Type B pancreatic cell (in vitro differentiated cells): ENCODE data around the gene LITAF. TPM values are rescaled to one million over a fixed set of nuclear protein-coding genes. Genes with fewer than 3 reads are reported as not detected.

Experiments used
- DNase-seq: peaks from one replicate; pipeline ENCODE4 v3.0.0; 2021; ENCODE audit warnings: mixed read lengths; ENCODE audit not compliant: unreplicated experiment; ENCODE audit errors: extremely low spot score
- H3K27ac Mint-ChIP-seq: 2 replicates; pipeline ENCODE4 v1.8.0; 2021; ENCODE audit warnings: mild to moderate bottlenecking, mixed read lengths
- H3K27me3 Mint-ChIP-seq: 2 replicates; pipeline ENCODE4 v1.8.0; 2021; ENCODE audit warnings: mixed read lengths
- H3K36me3 Mint-ChIP-seq: 2 replicates; pipeline ENCODE4 v1.8.0; 2021; ENCODE audit warnings: mixed read lengths
- H3K4me1 Mint-ChIP-seq: one replicate; pipeline ENCODE4 v1.8.0; 2021; ENCODE audit warnings: mixed read lengths; ENCODE audit not compliant: unreplicated experiment
- H3K4me3 Mint-ChIP-seq: 2 replicates; pipeline ENCODE4 v1.8.0; 2021; ENCODE audit warnings: mild to moderate bottlenecking, mixed read lengths
- H3K9me3 Mint-ChIP-seq: 2 replicates; pipeline ENCODE4 v1.8.0; 2021; ENCODE audit warnings: mixed read lengths
- total RNA-seq: library from RNA; stranded (reverse); gene quantifications from 2 replicates; pipeline ENCODE4 v1.2.1, GENCODE V29; 2021; ENCODE audit warnings: low replicate concordance
- TF ChIP-seq, protein P1 (sequence below): fragments of 200-600 bp; sonication (generic); conservative IDR thresholded peaks from 2 replicates; pipeline ENCODE4 v1.5.0; 2021; ENCODE audit warnings: antibody characterized with exemption, mild to moderate bottlenecking

LITAF gene
- total RNA-seq, 1 donor from 2014 or later, result 49.8 TPM

- Mint-ChIP-seq H3K27ac (peak overlapping the region; percentile 22), H3K27me3 (no peaks in the 10 kb centered on the region), H3K4me1 (peaks cover 13% of the 10 kb centered on the region), H3K4me3 (no peak overlapping the region), H3K9me3 (no peaks in the 10 kb centered on the region), H3K36me3 (no peaks in the 10 kb centered on the region)
- TF ChIP-seq, protein P1, sequence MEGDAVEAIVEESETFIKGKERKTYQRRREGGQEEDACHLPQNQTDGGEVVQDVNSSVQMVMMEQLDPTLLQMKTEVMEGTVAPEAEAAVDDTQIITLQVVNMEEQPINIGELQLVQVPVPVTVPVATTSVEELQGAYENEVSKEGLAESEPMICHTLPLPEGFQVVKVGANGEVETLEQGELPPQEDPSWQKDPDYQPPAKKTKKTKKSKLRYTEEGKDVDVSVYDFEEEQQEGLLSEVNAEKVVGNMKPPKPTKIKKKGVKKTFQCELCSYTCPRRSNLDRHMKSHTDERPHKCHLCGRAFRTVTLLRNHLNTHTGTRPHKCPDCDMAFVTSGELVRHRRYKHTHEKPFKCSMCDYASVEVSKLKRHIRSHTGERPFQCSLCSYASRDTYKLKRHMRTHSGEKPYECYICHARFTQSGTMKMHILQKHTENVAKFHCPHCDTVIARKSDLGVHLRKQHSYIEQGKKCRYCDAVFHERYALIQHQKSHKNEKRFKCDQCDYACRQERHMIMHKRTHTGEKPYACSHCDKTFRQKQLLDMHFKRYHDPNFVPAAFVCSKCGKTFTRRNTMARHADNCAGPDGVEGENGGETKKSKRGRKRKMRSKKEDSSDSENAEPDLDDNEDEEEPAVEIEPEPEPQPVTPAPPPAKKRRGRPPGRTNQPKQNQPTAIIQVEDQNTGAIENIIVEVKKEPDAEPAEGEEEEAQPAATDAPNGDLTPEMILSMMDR, result no peak
- DNase-seq, result no peak
Measured at GRCh38 chr16:11602321-11602720, 15.6 kb upstream of the LITAF start.

- Mint-ChIP-seq H3K27me3 (no peaks in the 10 kb centered on the region), H3K4me1 (peaks cover 17% of the 10 kb centered on the region), H3K4me3 (no peak overlapping the region), H3K9me3 (no peaks in the 10 kb centered on the region), H3K36me3 (no peaks in the 10 kb centered on the region), H3K27ac (no peak overlapping the region)
- TF ChIP-seq, protein P1, result no peak
- DNase-seq, result no peak
Measured at GRCh38 chr16:11601911-11602310, 15.2 kb upstream of the LITAF start.

DNA sequence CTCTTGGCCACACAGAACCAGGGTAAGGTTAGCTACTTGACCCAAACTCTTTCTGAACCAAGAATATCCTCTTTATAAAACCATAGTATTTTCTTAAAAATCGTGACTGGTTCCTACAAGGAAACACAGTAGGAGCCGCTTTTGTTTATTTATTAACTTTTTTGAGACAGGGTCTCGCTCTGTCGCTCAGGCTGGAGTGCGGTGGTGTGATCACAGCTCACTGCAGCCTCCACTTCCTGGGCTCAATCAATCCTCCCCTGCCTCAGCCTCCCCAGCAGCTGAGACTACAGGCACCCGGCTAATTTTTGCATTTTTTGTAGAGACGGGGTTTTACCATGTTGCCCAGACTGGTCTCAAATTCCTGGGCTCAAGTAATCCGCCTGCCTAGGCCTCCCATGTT lies 14.7 kb upstream of the LITAF start:
- no peak for DNase-seq
- Mint-ChIP-seq H3K9me3 (no peaks in the 10 kb centered on the region), H3K27ac (no peak overlapping the region), H3K4me3 (no peak overlapping the region), H3K36me3 (no peaks in the 10 kb centered on the region), H3K27me3 (no peaks in the 10 kb centered on the region), H3K4me1 (peaks cover 17% of the 10 kb centered on the region)
- TF ChIP-seq, protein P1, result no peak

DNA sequence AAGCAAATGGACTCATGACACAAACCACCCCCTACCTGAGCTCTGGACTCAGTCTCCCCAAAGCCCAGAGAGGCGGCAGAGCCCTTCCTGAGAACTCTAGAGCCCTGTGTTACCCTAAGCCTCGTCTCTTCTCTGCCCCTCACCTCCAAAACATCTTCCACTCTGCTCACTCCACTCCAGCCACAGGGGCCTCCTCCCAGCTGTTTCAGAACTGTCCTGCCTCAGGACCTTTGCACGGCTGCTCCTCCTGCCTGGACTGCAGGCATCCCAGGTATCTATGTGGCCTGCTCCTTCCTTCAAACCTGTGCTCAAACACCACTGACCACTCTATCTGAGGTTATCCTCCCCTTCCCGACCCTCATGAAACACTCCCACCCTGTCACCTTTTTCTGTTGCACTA lies 12.9 kb upstream of the LITAF start:
- TF ChIP-seq, protein P1, result no peak
- no peak for DNase-seq
- peak overlapping the region; percentile 23 for H3K27ac Mint-ChIP-seq
- no peak overlapping the region for H3K4me3 Mint-ChIP-seq
- no peaks in the 10 kb centered on the region for H3K9me3 Mint-ChIP-seq
- H3K36me3 Mint-ChIP-seq, result no peaks in the 10 kb centered on the region
- peaks cover 12% of the 10 kb centered on the region for H3K4me1 Mint-ChIP-seq
- H3K27me3 Mint-ChIP-seq, result no peaks in the 10 kb centered on the region

DNA sequence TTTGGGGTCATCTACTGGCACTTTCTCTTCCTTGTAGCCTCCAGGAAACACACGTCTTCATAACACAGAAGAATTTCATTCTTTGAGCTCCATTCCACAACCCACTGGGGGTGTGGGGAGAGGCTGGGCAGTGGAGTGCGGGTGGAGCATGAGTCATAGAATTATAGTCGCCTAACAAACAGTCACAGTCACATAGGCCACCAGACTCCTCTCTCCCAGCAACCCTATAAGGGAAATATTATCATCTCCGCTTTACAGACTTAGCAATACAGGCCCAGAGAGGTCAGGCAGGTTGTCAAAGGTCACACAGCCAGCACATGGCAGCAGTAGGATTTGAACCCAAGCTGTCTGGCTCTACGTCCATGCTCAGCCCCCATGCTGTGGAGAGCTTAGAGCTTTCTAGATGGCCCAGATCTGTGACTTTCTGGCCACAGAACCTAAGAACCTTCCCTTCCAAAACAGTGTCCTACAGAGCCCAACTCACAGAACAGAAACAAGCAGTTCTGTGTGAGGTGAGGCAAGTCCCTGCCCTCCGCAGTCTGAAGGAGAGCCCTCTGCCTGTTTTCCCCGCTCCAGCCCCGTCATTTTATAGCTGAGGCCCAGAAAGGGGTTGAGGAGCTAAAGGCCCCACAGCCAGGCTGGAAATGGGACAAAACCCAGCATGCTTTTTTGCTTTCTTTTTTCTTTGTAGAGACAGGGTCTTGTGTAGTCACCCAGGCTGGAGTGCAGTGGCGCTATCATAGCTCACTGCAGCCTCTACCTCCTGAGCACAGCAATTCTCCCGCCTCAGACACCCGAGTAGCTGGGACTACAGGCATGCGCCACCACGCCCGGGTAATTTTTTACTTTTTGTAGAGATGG lies 10.7 kb upstream of the LITAF start:
- Mint-ChIP-seq H3K27me3 (no peaks in the 10 kb centered on the region), H3K27ac (peak overlapping the region; percentile 96), H3K4me3 (peak overlapping the region; percentile 64), H3K4me1 (peaks cover 16% of the 10 kb centered on the region), H3K36me3 (no peaks in the 10 kb centered on the region), H3K9me3 (no peaks in the 10 kb centered on the region)
- DNase-seq, result no peak
- TF ChIP-seq, protein P1, result no peak
